SK-N-MC (cell line): ENCODE measurements around the gene RHOH.

Source experiments
- EZH2 ChIP-seq: fragments of 200-600 bp; sonication (generic); IDR thresholded peaks from one replicate; pipeline ENCODE4 v1.6.1; 2017; ENCODE audit warnings: antibody characterized with exemption
- POLR2AphosphoS5 ChIP-seq: IDR thresholded peaks from 2 replicates; pipeline ENCODE4 v1.6.1; 2012; ENCODE audit warnings: mild to moderate bottlenecking, low read depth, low read length, borderline replicate concordance

- no peak for TF ChIP-seq POLR2AphosphoS5
- TF ChIP-seq EZH2: no peak
These were observed 87.1 kb downstream of the RHOH start for GRCh38 chr4:40283968-40284367.
